HepG2 (cell line): ENCODE measurements around the gene LGR6. TPM values are rescaled to one million over a fixed set of nuclear protein-coding genes. Genes with fewer than 3 reads are reported as not detected.
"Not testable (repeated sequence)": the region's sequence is repeated elsewhere in the genome, so short reads cannot be mapped to it uniquely, and the experiment has no call there.

Experiments
- ATAC-seq: fragments of 200-7000 bp; cut with Tn5 transposase; 3 replicates; pipeline ENCODE4 v1.9.1; 2020; ENCODE audit warnings: mild to moderate bottlenecking, moderate library complexity
- BruUV-seq: library from RNA; stranded (reverse); fragments of 400-500 nt; replicated peaks from 2 replicates; lab custom pipeline; 2021; lab: Mats Ljungman, UMichigan
- CTCF ChIA-PET: fragments of 300-600 bp; formaldehyde crosslinking; extraction: SDS; loops from one replicate; lab custom pipeline; 2021; ENCODE audit warnings: low total read pairs, inconsistent platforms, low intra/inter-chr PET ratio; lab: Yijun Ruan, JAX
- POLR2A ChIA-PET: fragments of 350-600 bp; sonication (Branson Sonifier 250); formaldehyde crosslinking; loops from one replicate; lab custom pipeline; 2020; ENCODE audit warnings: antibody characterized with exemption, inconsistent platforms; lab: Yijun Ruan, JAX
- DNase-seq: peaks from one replicate; pipeline ENCODE4 v3.0.0-alpha.2; 2015; ENCODE audit warnings: low spot score
- FAIRE-seq: peaks from 3 replicates; lab custom pipeline; 2011; peaks lifted over from hg19 to GRCh38; lab: Jason Lieb, UNC
- H2AFZ ChIP-seq: one replicate; pipeline ENCODE4 v1.6.1; 2011; ENCODE audit warnings: low read length, inconsistent platforms
- H3K27ac ChIP-seq: fragments of 300-600 bp; 3 replicates; pipeline ENCODE4 v1.8.0; 2011; ENCODE audit warnings: mixed run types, mild to moderate bottlenecking, mixed read lengths, low read length, inconsistent platforms; ENCODE audit not compliant: insufficient read depth; ENCODE audit errors: extremely low read length
- H3K27me3 ChIP-seq, 2 experiments: fragments of 200-600 bp in 1 of 2; 2 replicates in 1 of 2; 3 replicates in 1 of 2; pipeline versions ENCODE4 v1.6.0 to v1.8.0; 2011; ENCODE audit warnings: low read length in 2 of 2, mild to moderate bottlenecking in 2 of 2, moderate library complexity in 2 of 2, inconsistent platforms in 1 of 2; ENCODE audit not compliant: insufficient read depth in 2 of 2, control insufficient read depth in 1 of 2
- H3K36me3 ChIP-seq, 2 experiments: fragments of 200-600 bp in 1 of 2; replicated peaks in 1 of 2; 2 replicates in 1 of 2; 3 replicates in 1 of 2; pipeline versions ENCODE4 v1.5.1 to v1.8.0; 2011; ENCODE audit warnings: low read length in 2 of 2, inconsistent platforms in 1 of 2; ENCODE audit not compliant: insufficient read depth in 2 of 2, control insufficient read depth in 1 of 2
- H3K4me1 ChIP-seq: 2 replicates; pipeline ENCODE4 v1.5.1; 2012; ENCODE audit warnings: low read length, inconsistent platforms; ENCODE audit not compliant: insufficient read depth
- H3K4me2 ChIP-seq: 2 replicates; pipeline ENCODE4 v1.6.0; 2011; ENCODE audit warnings: low read depth, low read length, inconsistent platforms
- H3K4me3 ChIP-seq, 3 experiments: fragments of 200-600 bp in 1 of 3; sonication (generic), shearing (Covaris generic) in 1 of 3; replicated peaks in 1 of 3; 2 replicates each; pipeline ENCODE4 v1.5.1; 2011 to 2016; ENCODE audit warnings: low read length in 3 of 3, inconsistent platforms in 2 of 3, low read depth in 2 of 3, mild to moderate bottlenecking in 2 of 3, control low read depth in 1 of 3, mixed read lengths in 1 of 3; ENCODE audit not compliant: insufficient read depth in 1 of 3
- H3K79me2 ChIP-seq: one replicate; pipeline ENCODE4 v1.6.1; 2011; ENCODE audit warnings: low read length, inconsistent platforms; ENCODE audit not compliant: insufficient read depth
- H3K9ac ChIP-seq: 2 replicates; pipeline ENCODE4 v1.6.0; 2011; ENCODE audit warnings: mild to moderate bottlenecking, low read depth, low read length, inconsistent platforms; ENCODE audit not compliant: insufficient read depth
- H3K9me3 ChIP-seq: 2 replicates; pipeline ENCODE4 v1.5.1; 2012; ENCODE audit warnings: mild to moderate bottlenecking, low read length
- H4K20me1 ChIP-seq: 2 replicates; pipeline ENCODE4 v1.6.0; 2011; ENCODE audit warnings: inconsistent platforms, mild to moderate bottlenecking, low read length, moderate library complexity; ENCODE audit not compliant: insufficient read depth
- MTF1 ChIP-seq: sonication (generic); formaldehyde crosslinking; IDR thresholded peaks from 2 replicates; pipeline ENCODE4 v1.5.0; 2020; ENCODE audit warnings: missing genetic modification reagents
- MYC ChIP-seq: sonication (generic); formaldehyde crosslinking; IDR thresholded peaks from 2 replicates; pipeline ENCODE4 v1.9.0; 2021; ENCODE audit warnings: missing genetic modification reagents, borderline replicate concordance
- POGK ChIP-seq: sonication (generic); formaldehyde crosslinking; conservative IDR thresholded peaks from 2 replicates; pipeline ENCODE4 v1.8.0; 2022; ENCODE audit warnings: mild to moderate bottlenecking, moderate library complexity, missing genetic modification reagents
- whole genome bisulfite sequencing: methylation state at CpG from one replicate; pipeline ENCODE4 v1.1.6; 2017; ENCODE audit warnings: low lambda C conversion rate; 5-methylcytosine and 5-hydroxymethylcytosine counted together
- in situ Hi-C: cut with HindIII; loops from 2 replicates; pipeline ENCODE4 v1.10.0; 2017; ENCODE audit warnings: low pct_unique_long_range_greater_than_20kb; ENCODE audit not compliant: extremely low pct_ligation_motif_present
- intact Hi-C: fragments of 100-400 bp; cut with micrococcal nuclease; formaldehyde crosslinking; loops from one replicate; pipeline ENCODE4 v1.10.0; 2022; ENCODE audit not compliant: unreplicated experiment
- polyA plus RNA-seq, 8 experiments: library from polyadenylated mRNA; depleted of rRNA in 3 of 8; stranded (reverse) in 7 of 8; unstranded in 1 of 8; fragments of >200 nt; fragmentation: Illumina TruSeq in 4 of 8; extraction: Trizol in 4 of 8; gene quantifications; 2 replicates each; pipeline versions ENCODE4 v1.2.1 to v1.2.3, GENCODE V29; 2011 to 2016; ENCODE audit warnings: low read depth in 4 of 8, missing spikeins in 1 of 8, mixed read lengths in 1 of 8; ENCODE audit not compliant: insufficient read depth in 1 of 8
- total RNA-seq, 5 experiments: library from RNA; depleted of rRNA; stranded (reverse); fragments of >200 nt; fragmentation: Illumina TruSeq; extraction: Trizol; gene quantifications; 2 replicates each; pipeline ENCODE4 v1.2.3, GENCODE V29; 2016; ENCODE audit warnings: low read depth in 1 of 5

The LGR6 gene
- total and polyA plus RNA-seq, 2 of the 13 experiments (the other 11 are each of a cell fraction or from before 2014, with no cell fraction given) = 0.07 TPM; not detected in 1

- TF ChIP-seq MTF1 (CRISPR knock-in tag) (no peak), POGK (no peak)
Observed at GRCh38 chr1:202255343-202255742, 61.7 kb downstream of the LGR6 start (continued).

GRCh38 chr1:202259705-202260104 is 66.1 kb downstream of the LGR6 start:
- ATAC-seq (no peak), FAIRE-seq (no peak)
- no peaks in the 10 kb centered on the region for H4K20me1 ChIP-seq
- peaks cover 0 to 12% of the 10 kb centered on the region in 2 experiments; a peak in 1 of 5 replicates for H3K27me3 ChIP-seq
- H3K36me3 ChIP-seq = no peaks in the 10 kb centered on the region
- WGBS = 27% methylated on average over 7 of the region's 7 CpGs
- BruUV-seq = no TSS peak
- no peak overlapping the region for H3K4me3 ChIP-seq
- no peak overlapping the region for H2AFZ ChIP-seq
- TF ChIP-seq MYC = no peak
- TF ChIP-seq, all 625 proteins: peak for 0
- Histone ChIP-seq H3K4me2 (no peak overlapping the region), H3K79me2 (no peaks in the 10 kb centered on the region), H3K4me1 (0 out of 2 replicates have a peak, but pooled peaks cover 6% of the 10 kb centered on the region), H3K27ac (no peak overlapping the region), H3K9me3 (no peaks in the 10 kb centered on the region), H3K9ac (no peak overlapping the region)
- in situ Hi-C loops (no loop called here), intact Hi-C loops (no loop called here)
- DNase-seq = no peak
- CTCF ChIA-PET = no interaction called here
- POLR2A ChIA-PET = no interaction called here

- H3K36me3 ChIP-seq, H3K79me2 ChIP-seq, H4K20me1 ChIP-seq, CTCF ChIA-PET, H2AFZ ChIP-seq, FAIRE-seq, H3K4me1 ChIP-seq, H3K4me3 ChIP-seq, BruUV-seq, DNase-seq, intact Hi-C loops, H3K4me2 ChIP-seq, H3K9ac ChIP-seq, ATAC-seq, POLR2A ChIA-PET, H3K9me3 ChIP-seq, in situ Hi-C loops, H3K27ac ChIP-seq: not testable (repeated sequence)
- WGBS = 35% methylated on average over 4 of the region's 4 CpGs
- H3K27me3 ChIP-seq = peaks cover 0 to 17% of the 10 kb centered on the region in 2 experiments; a peak in 2 of 5 replicates
Observed at GRCh38 chr1:202261209-202261958, 67.8 kb downstream of the LGR6 start.
